A549 (cell line): Measurements from ENCODE around the gene DEGS1.

Experiments used
- CHD4 ChIP-seq: fragments of 200-600 bp; sonication (generic); IDR thresholded peaks from 2 replicates; pipeline ENCODE4 v1.6.1; 2016; ENCODE audit warnings: antibody characterized with exemption, mild to moderate bottlenecking, borderline replicate concordance
- MAZ ChIP-seq: fragments of 150-350 bp; IDR thresholded peaks from 2 replicates; pipeline ENCODE4 v1.6.1; 2014; ENCODE audit warnings: antibody characterized with exemption, low read depth, low read length, borderline replicate concordance
- MYC ChIP-seq: IDR thresholded peaks from 2 replicates; pipeline ENCODE4 v1.6.1; 2012; ENCODE audit warnings: mild to moderate bottlenecking, inconsistent platforms, low read length, improper control_type of control experiment, borderline replicate concordance
- NPAS2 ChIP-seq: fragments of 250-450 bp; sonication (Bioruptor Pico); IDR thresholded peaks from 2 replicates; pipeline ENCODE4 v1.8.0; 2022; ENCODE audit warnings: mild to moderate bottlenecking, moderate library complexity, borderline replicate concordance
- POLR2A ChIP-seq: IDR thresholded peaks from 2 replicates; pipeline ENCODE4 v1.6.1; 2012; ENCODE audit warnings: mild to moderate bottlenecking, low read length
- POLR2AphosphoS2 ChIP-seq: conservative IDR thresholded peaks from 2 replicates; pipeline ENCODE4 v1.6.1; 2012; ENCODE audit warnings: low read length, improper control_type of control experiment, inconsistent platforms
- RARB ChIP-seq: fragments of 250-450 bp; sonication (Bioruptor Pico); IDR thresholded peaks from 2 replicates; pipeline ENCODE4 v1.8.0; 2021; ENCODE audit warnings: mild to moderate bottlenecking, moderate library complexity
- TF ChIP-seq, protein P1 (sequence below): fragments of >200 bp; sonication (Bioruptor Twin); formaldehyde crosslinking; IDR thresholded peaks from 3 replicates; pipeline ENCODE4 v1.5.1; 2016

GRCh38 chr1:224170343-224170742 is 12.7 kb upstream of the DEGS1 start:
- TF ChIP-seq CHD4 (no peak), NPAS2 (CRISPR knock-in tag) (no peak), MYC (no peak), MAZ (no peak), POLR2AphosphoS2 (no peak), POLR2A (no peak), RARB (CRISPR knock-in tag) (no peak)
- TF ChIP-seq, protein P1, sequence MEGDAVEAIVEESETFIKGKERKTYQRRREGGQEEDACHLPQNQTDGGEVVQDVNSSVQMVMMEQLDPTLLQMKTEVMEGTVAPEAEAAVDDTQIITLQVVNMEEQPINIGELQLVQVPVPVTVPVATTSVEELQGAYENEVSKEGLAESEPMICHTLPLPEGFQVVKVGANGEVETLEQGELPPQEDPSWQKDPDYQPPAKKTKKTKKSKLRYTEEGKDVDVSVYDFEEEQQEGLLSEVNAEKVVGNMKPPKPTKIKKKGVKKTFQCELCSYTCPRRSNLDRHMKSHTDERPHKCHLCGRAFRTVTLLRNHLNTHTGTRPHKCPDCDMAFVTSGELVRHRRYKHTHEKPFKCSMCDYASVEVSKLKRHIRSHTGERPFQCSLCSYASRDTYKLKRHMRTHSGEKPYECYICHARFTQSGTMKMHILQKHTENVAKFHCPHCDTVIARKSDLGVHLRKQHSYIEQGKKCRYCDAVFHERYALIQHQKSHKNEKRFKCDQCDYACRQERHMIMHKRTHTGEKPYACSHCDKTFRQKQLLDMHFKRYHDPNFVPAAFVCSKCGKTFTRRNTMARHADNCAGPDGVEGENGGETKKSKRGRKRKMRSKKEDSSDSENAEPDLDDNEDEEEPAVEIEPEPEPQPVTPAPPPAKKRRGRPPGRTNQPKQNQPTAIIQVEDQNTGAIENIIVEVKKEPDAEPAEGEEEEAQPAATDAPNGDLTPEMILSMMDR = no peak
